Activated naive CD8-positive, alpha-beta T cell (primary cell): ENCODE measurements around the gene ATOH8.

Source experiments
- H3K27ac Mint-ChIP-seq: one replicate; pipeline ENCODE4 v1.8.0; 2021; ENCODE audit warnings: mixed read lengths
- H3K27me3 Mint-ChIP-seq: one replicate; pipeline ENCODE4 v1.8.0; 2021; ENCODE audit warnings: mixed read lengths
- H3K36me3 Mint-ChIP-seq: one replicate; pipeline ENCODE4 v1.8.0; 2021; ENCODE audit warnings: mixed read lengths
- H3K4me1 Mint-ChIP-seq: one replicate; pipeline ENCODE4 v1.8.0; 2021; ENCODE audit warnings: low read depth, mixed read lengths
- H3K4me3 Mint-ChIP-seq: one replicate; pipeline ENCODE4 v1.8.0; 2021; ENCODE audit warnings: mild to moderate bottlenecking, mixed read lengths
- H3K9me3 Mint-ChIP-seq: one replicate; pipeline ENCODE4 v1.8.0; 2021; ENCODE audit warnings: low read depth, mixed read lengths

The ATOH8 gene

DNA sequence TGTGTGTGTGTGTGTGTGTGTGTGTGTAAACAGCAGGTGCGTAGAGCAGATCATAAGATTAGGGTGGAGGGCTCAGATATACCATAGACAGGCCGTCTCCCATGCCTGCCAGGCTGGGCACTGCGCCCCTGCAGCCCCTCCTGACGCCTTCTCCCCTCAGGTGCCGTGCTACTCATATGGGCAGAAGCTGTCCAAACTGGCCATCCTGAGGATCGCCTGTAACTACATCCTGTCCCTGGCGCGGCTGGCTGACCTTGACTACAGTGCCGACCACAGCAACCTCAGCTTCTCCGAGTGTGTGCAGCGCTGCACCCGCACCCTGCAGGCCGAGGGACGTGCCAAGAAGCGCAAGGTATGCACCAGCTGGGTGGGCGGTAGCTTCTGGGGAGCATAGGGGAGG is 10.0 kb downstream of the ATOH8 start:
- Mint-ChIP-seq H3K4me1 (no peaks in the 10 kb centered on the region), H3K9me3 (no peaks in the 10 kb centered on the region), H3K36me3 (no peaks in the 10 kb centered on the region), H3K27ac (no peak overlapping the region), H3K27me3 (peaks cover 23% of the 10 kb centered on the region), H3K4me3 (no peak overlapping the region)

DNA sequence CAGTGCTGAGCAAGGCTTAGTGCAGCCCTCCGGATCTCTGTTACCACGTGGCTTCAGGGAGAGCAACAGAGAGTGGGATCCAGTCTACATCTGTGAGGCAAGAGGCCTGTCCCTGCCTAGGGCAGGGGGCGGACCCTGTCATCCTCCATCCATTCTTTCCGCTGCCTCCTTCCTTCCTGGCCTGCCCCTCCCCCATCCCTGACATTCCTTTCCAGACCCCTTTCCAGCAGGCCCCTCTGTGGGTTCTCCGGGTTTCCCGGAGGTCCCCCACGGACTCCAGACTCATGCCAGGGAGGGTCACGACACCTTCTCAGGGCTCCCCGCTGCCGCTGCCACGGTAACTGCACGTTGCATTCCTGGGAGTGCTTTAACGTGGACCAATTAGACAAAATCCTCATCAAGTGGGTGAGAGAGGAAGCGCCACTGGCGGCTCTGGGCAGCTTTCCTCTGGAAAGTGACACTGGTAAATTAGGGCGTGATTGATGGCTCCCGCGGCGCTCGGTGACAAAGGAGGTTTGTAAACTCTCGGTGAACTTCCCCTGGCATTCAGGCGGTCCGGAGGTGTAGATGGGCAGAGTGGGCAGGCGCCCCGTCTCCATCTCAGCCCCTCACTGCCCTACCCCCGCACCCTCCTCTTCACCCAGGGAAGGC is 11.4 kb downstream of the ATOH8 start:
- Mint-ChIP-seq H3K27ac (no peak overlapping the region), H3K4me3 (no peak overlapping the region), H3K4me1 (no peaks in the 10 kb centered on the region), H3K27me3 (peaks cover 19% of the 10 kb centered on the region), H3K9me3 (no peaks in the 10 kb centered on the region), H3K36me3 (no peaks in the 10 kb centered on the region)

DNA sequence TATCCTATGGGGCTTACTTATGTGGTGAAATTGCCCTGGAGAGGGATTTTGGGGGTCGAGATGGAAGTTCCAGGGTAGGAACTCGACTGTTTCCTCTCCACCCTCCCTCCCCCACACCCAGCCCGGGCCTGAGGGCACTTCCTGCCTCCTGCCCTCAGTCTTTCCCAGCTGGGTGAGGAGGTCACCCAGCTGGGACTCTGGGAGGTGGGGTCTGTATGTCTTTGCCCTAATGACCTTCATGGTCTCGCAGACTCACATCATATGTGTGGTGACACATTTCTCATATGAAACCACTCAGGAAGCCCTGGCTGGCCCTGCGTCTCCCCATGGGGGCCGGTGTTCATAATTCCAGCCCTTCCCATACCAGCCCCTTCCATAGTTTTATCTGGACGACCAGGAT is 12.4 kb downstream of the ATOH8 start:
- H3K4me1 Mint-ChIP-seq = no peaks in the 10 kb centered on the region
- no peak overlapping the region for H3K4me3 Mint-ChIP-seq
- no peak overlapping the region for H3K27ac Mint-ChIP-seq
- H3K36me3 Mint-ChIP-seq = no peaks in the 10 kb centered on the region
- H3K9me3 Mint-ChIP-seq = no peaks in the 10 kb centered on the region
- H3K27me3 Mint-ChIP-seq = peaks cover 21% of the 10 kb centered on the region

DNA sequence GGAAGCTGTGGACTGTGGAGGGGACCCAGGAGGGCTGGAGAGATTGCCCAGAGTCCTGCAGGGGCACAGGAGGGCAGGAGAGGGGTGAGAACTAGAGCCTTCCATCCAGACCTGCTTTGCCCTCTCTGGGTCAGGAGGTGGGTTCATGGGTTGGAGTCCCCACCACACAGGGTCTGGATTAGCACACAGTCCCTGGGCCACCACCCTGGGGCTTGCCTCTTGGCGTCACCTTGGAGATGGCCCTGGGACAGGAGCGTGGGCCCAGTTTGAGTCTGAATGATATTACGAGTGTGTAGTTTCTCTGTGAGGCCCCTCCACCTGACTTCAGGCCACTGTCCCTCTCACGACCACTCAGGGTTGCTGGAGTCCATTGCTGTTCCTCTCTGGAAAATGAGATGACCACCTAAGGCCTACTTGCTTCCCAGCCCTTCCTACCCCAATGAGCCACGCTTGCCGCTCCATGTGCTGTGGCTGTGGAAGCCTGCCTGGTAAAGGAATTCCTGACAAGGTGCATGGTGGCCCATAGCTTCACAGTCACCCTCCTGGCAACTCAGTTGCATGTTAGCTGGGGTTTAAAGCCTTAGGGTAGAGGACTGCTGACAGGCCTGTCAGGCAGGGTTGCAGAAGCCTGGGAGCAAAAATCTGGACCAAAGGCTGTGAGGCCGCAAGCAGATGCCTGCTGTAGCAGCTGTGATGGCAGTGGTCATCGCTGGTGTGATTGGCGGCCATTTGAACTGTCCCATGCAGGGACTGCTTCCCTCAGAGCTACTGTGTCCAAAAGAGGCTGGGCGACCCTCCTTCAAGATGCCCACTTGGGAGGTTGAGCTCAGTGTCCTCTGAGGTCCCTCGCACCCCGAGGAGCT is 14.2 kb downstream of the ATOH8 start:
- Mint-ChIP-seq H3K36me3 (no peaks in the 10 kb centered on the region), H3K27me3 (peaks cover 20% of the 10 kb centered on the region), H3K4me1 (peaks cover 1% of the 10 kb centered on the region), H3K27ac (no peak overlapping the region), H3K4me3 (no peak overlapping the region), H3K9me3 (no peaks in the 10 kb centered on the region)

DNA sequence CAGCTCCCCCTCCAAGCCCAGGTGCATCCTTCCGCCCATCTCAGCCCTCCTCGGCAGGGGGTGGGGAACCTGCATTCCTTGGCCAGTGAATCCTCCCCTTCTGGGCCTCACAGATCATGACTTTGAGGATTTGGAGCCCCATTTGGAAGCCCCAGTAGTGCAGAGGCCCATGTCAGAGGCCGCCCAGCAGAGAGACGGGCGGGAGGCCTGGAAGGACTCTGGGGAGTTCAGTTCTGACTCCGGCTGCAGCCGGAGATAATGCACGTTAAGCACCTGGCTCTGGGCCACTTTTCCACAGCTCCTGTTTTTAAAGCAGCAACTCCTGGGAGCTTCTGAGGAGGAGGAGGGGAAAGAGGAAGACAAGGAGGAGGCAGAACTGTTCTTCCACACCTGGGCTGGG is 14.9 kb downstream of the ATOH8 start:
- peaks cover 17% of the 10 kb centered on the region for H3K27me3 Mint-ChIP-seq
- peaks cover 1% of the 10 kb centered on the region for H3K4me1 Mint-ChIP-seq
- H3K9me3 Mint-ChIP-seq = no peaks in the 10 kb centered on the region
- no peak overlapping the region for H3K27ac Mint-ChIP-seq
- no peaks in the 10 kb centered on the region for H3K36me3 Mint-ChIP-seq
- H3K4me3 Mint-ChIP-seq = no peak overlapping the region

DNA sequence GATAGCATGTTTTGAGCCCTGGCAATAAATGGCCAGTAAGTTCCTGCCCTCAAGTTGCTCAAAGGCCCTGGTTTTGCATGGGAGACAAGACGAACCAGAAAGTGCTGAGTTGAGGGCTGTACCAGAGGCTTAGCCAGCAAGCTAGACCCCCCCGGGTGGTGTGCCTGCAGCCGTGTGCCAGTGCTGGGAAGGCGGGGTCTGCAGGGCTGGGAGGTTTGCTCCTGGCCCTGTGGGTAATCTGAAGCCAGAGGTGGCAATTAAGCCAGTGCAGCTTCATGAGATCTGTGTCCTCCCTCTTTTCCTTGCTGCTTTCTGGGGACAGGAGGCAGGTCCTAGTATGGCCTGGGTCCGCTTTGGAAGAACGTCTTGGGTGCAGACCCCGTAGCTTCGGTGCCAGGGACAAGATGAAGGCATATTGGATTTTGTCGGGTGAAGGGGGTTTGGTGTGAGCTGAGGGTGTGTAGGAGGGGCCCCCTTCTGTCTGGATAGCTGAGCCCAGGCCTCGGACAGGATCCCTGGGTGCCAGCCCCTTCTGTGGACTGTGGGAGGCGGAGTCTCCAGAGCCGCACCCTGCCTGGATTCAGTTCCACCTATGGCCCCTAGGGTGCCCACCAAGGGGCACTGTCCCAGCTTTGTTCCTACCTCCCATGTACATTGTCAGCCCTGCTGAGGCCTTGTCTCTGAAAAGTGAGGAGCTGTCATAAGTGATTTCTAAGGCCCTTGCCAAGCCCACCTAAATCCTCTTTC is 15.6 kb downstream of the ATOH8 start:
- H3K9me3 Mint-ChIP-seq = no peaks in the 10 kb centered on the region
- H3K4me3 Mint-ChIP-seq = no peak overlapping the region
- peaks cover 1% of the 10 kb centered on the region for H3K4me1 Mint-ChIP-seq
- no peak overlapping the region for H3K27ac Mint-ChIP-seq
- peaks cover 17% of the 10 kb centered on the region for H3K27me3 Mint-ChIP-seq
- H3K36me3 Mint-ChIP-seq = no peaks in the 10 kb centered on the region

DNA sequence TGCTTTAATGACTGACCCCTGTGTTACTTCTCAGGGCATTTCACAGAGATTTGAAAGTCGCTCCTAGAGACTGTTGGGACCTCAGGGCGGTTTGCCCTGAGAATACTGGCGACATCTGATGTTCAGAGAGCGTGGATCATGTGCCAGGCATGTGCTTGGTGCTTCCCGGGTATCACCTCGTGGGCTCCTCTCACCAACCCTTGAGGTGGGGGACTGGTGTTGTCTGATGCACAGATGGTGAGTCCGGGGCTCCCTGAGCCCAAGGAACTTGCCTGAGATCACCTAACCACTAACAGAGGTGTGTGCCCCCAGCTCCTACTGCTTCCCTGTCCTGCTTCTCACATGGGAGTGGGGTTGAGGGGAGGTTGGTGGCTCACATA is 16.2 kb downstream of the ATOH8 start:
- H3K9me3 Mint-ChIP-seq = no peaks in the 10 kb centered on the region
- peaks cover 11% of the 10 kb centered on the region for H3K27me3 Mint-ChIP-seq
- no peaks in the 10 kb centered on the region for H3K36me3 Mint-ChIP-seq
- no peak overlapping the region for H3K4me3 Mint-ChIP-seq
- no peak overlapping the region for H3K27ac Mint-ChIP-seq
- peaks cover 1% of the 10 kb centered on the region for H3K4me1 Mint-ChIP-seq

DNA sequence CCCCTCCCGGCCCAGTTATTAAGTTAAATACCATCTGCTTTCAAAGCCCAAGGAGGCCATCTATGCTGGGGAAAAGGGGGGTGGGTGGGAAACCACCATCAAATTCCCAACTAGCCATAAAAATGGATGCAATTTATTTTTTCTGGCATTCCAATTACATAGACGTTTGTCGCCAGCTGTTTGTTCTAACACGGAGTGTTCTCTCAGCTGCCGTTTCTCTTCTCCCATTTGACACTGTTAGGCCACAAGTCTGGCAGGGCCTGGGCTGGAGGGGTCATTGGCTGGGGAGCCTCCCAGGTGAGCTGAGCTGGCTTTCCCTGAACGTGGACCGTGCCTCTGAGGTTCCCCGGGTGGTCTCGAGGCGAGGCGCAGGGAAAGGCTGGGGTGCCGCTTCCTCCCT is 16.6 kb downstream of the ATOH8 start:
- Mint-ChIP-seq H3K4me3 (no peak overlapping the region), H3K9me3 (no peaks in the 10 kb centered on the region), H3K27ac (no peak overlapping the region), H3K36me3 (no peaks in the 10 kb centered on the region), H3K27me3 (peaks cover 11% of the 10 kb centered on the region), H3K4me1 (peaks cover 1% of the 10 kb centered on the region)

DNA sequence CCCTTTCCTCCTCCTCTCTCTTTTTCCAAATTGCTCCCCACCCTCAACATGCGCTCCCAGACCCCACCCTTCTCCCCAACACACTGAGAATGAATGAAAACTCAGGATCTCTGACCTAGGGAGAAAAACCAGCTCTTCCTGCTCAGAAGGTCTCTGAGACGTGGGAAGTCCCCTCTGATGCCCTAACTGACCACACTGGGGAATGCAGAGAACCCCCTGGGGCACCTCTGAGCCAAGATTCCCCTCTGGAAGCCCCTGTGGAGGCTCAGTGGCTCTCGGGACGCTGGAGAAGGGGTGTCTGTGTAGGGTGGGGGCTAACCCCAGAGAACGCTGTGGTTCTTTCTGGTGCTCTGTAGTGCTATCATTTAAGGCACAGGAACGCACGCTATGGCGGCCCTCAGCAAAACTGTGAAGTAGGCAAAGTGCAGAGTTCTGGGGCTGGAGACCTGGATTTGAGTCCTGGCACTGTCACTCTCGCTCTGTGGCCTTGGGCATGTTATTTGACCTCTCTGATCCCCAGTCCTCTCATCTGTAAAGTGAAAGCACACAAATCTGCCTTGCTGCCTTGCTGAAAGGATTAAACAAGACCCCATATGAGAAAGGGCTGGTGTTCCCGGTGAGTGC is 17.1 kb downstream of the ATOH8 start:
- Mint-ChIP-seq H3K4me3 (no peak overlapping the region), H3K4me1 (peaks cover 1% of the 10 kb centered on the region), H3K27ac (no peak overlapping the region), H3K9me3 (no peaks in the 10 kb centered on the region), H3K27me3 (peaks cover 11% of the 10 kb centered on the region), H3K36me3 (no peaks in the 10 kb centered on the region)

DNA sequence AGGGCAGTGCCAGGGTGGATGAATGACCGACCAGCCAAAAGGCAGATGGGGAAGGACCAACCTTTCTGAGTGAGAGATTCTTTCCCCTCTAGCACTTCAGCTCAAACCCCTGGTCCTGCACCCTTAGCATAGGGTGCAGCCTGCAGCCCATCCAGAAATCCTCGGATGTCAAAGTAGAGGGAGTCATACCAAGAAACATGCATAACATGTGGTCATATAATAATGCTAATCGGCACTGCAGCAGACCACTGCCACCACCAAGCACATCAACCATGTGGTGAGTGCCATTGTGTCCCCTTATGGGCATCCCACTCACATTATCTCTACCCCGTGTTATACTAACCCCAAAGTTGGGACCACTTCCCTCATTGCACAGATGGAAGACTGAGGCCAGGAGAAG is 17.7 kb downstream of the ATOH8 start:
- Mint-ChIP-seq H3K4me1 (peaks cover 1% of the 10 kb centered on the region), H3K36me3 (no peaks in the 10 kb centered on the region), H3K4me3 (no peak overlapping the region), H3K27ac (no peak overlapping the region), H3K27me3 (peaks cover 10% of the 10 kb centered on the region), H3K9me3 (no peaks in the 10 kb centered on the region)

DNA sequence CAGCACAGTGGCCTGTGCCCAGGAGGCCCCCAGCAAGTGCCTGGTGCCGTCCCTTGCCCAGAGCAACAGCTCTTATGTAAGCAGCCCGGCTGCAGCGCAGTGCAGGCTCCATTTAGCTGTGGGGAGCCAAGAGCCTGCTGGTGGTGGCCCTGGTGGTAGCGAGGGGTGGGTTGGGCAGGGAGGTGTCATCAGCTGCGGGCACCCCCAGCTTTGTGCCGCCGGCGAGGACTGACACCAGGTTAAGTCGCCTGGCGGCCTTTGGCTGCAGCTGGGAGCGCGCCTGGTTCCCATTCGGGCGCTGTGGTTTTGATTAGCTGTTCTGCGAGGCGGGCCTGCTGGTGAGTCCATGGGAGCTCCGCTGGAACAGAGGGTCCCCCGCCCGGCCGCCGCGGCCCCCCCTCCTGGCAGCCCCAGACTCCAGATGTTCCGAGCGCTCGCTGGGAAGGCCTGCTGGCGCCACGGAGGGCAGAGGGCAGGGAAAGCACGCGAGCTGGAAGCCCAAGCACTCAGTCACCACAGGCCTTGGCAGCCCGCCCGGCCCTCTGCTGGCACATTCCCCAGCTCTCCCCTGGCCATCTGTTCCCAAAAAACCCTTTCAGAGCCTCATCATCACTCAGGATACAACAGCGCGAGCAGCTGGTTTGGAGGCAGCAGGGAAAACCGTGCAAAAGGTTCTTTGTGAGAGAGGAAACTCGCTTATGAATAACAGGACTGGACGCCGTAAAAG is 18.4 kb downstream of the ATOH8 start:
- H3K27ac Mint-ChIP-seq = no peak overlapping the region
- no peaks in the 10 kb centered on the region for H3K9me3 Mint-ChIP-seq
- no peak overlapping the region for H3K4me3 Mint-ChIP-seq
- H3K4me1 Mint-ChIP-seq = peaks cover 1% of the 10 kb centered on the region
- peaks cover 10% of the 10 kb centered on the region for H3K27me3 Mint-ChIP-seq
- H3K36me3 Mint-ChIP-seq = no peaks in the 10 kb centered on the region

DNA sequence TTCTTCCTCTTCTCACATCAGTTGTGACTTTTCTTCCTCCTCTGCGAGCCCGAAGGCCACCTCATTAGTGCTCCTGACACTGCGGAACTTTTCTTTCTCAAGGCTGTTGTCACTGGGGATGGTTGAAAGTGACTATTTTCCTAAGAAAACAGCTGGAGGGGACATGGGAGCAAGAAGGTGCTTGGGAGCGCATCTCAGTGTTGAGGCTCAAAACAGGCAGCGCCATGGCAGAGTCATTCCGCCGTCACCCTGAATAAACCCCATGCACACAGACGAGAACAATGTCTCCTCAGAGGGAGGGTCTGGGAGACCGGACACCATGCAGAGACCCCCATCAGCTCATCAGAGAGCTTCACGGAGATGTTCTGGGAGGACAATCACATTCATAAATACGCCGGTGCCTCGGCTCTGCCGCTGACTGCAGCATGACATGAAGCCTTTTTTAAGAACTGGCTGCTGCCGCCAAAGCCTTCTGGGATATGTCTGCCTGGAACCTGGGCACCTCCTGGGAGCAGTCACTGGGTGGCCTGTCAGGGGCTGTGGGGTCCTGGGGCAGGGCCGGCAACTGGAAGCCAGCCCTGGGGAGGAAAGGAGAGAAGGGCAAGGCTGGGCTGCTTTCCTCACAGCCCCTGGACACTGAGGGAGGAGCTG is 19.2 kb downstream of the ATOH8 start:
- Mint-ChIP-seq H3K27me3 (peaks cover 8% of the 10 kb centered on the region), H3K36me3 (no peaks in the 10 kb centered on the region), H3K4me1 (peaks cover 1% of the 10 kb centered on the region), H3K27ac (no peak overlapping the region), H3K9me3 (no peaks in the 10 kb centered on the region), H3K4me3 (no peak overlapping the region)

DNA sequence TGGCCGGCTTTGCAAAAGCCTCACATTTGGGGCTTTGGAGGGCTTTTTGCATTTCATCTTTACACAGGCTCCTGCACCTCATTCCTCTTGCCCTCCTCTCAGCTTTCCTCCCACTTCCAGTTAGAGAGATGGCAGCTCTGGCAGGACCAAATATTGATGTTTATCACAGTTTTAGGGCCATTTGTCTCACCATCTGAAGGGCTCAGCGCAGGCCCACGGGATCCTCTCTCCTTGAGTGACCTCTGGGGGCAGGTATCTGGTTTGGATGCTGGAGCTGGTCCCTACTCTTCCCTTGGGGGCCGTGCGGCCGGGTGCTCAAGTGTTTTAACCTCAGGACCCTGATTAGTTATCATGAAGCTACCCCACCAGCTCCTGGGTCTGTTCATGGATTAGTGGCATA is 19.9 kb downstream of the ATOH8 start:
- Mint-ChIP-seq H3K9me3 (no peaks in the 10 kb centered on the region), H3K27me3 (peaks cover 8% of the 10 kb centered on the region), H3K4me3 (no peak overlapping the region), H3K36me3 (no peaks in the 10 kb centered on the region), H3K4me1 (peaks cover 1% of the 10 kb centered on the region), H3K27ac (no peak overlapping the region)
